HT1080 (cell line): ENCODE measurements around the gene ZNF556. TPM values are rescaled to one million over a fixed set of nuclear protein-coding genes. Genes with fewer than 3 reads are reported as not detected.

ENCODE experiments used
- DNase-seq: peaks from one replicate; pipeline ENCODE4 v3.0.0-alpha.2; 2015; ENCODE audit warnings: low read depth
- polyA plus RNA-seq, 2 experiments: library from polyadenylated mRNA; depleted of rRNA; stranded (reverse); fragments of >200 nt; gene quantifications; 2 replicates each; pipeline ENCODE4 v1.2.3, GENCODE V29; 2015
- total RNA-seq: library from RNA; depleted of rRNA; stranded (reverse); fragments of >200 nt; shearing (Covaris generic); gene quantifications from 2 replicates; pipeline ENCODE4 v1.2.3, GENCODE V29; 2014; rRNA removed

ZNF556 gene
- 0.03 TPM in 1 of 2 replicates, not detected in the other for total RNA-seq
- not detected in 2 replicates for polyA plus RNA-seq (2015; cell fraction: cytosol; rRNA removed)
- not detected in 2 replicates for polyA plus RNA-seq (2015; cell fraction: nucleus; rRNA removed)

DNA sequence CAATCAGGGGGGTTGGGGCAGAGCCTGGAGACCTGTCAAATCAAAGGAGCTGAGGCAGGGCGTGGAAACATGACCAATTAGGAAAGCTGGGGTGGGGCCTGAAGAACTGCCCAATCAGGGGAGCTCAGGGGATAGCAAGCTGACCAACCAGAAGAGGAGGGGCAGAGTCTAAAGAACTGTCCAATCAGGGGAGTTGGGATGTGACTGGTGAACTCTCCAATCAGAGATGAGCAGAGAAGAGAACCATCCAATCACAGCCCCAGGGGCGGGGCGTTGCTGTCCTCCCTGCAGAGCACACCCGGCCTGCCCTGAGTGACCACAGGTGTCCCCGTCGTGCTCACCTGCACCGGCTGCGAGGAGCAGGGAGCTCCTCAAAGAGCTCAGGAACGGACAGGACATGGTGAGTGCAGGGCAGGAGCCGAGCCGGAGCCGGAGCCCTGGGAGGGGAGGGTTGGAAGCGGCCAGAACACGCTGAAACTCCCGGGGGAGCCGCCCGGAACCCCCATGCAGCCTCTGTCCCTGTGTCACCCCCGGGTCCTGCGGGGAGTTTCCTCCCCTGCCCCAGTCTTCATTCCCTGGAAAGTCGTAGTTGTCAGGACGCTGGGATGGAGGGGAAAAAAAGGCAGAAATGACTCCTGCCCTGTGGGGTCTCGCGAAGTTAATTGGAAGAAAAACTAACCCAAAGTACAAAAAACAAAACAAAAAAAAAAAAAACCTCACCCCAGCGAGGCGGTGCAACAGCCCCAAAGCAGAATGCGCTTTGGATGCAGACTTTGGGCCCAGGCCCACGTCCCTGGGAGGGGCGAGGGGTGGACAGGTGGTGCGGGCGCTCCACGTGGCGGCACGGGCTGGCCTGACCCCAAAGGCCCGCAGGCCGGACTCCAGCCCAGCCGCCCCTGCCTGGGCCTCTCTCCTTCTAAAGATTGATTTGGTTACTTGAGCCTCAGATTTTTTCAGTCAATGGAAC is at the start of gene ZNF556:
TSS of gene ZNF556 (plus strand) at position 311 of the 967 bp plus-strand sequence. CDS start at position 398, 87 bp downstream.
- peak; percentile 20 for DNase-seq

DNA sequence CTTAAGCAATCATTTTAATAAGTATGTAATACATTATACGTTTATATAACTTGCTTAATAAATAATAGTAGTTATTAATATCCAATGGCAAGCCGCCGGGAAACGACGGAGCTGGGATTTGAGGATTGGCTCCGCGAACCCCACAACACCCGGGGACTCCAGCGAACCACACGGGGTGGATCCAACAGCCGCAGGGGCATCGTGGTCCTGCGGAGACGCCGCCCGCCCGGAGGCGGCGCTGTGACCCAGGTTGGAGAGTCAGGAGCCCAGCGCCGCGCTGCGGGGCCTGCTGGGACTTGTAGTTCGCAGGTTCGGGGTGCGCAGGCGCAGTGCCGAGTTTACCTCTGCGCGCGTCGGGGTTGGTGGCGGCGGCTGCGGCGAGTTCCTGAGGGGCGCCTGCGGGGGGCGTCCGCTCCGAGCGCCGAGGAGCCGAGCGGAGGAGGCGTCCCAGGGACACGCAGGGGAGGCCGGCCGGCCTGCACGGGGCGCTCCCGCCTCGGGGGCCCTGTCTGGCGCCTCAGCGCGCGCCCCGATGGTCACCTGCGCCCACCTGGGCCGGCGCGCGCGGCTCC is 47.5 kb upstream of the ZNF556 start, which contains the start of gene ZNF554:
TSS of gene ZNF554 (plus strand) at position 329 of the 572 bp plus-strand sequence. CDS start at position 533, 204 bp downstream.
- peak; percentile 91 for DNase-seq

DNA sequence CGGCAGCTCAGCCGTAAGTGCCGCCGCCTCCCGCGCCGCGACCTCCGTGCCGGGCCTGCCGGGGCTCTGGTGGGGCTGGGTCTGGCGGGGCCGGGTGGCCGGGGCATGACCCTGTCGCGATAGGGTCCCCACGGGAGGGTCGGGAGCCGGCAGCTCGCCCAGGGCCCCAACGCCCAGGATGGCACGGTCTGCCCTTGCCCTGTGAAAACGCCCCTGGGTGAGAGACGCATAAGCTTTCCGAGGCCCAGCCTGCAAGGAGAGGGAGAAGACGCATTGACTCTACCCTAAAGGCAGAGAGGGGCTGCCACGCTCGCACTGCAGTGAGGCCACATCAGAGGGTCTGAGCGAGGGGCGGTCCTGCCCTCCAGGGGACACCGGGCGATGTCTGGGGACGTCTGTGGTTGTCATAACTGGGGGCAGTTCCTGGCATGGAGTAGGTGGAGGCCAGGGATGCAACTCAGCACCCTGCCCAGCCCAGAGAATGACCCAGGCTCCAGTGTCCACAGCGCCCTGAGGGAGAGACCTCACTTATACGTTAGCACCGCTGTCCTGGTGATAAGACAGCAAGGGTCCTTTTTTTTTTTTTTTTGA is 46.9 kb upstream of the ZNF556 start:
- DNase-seq: no peak

DNA sequence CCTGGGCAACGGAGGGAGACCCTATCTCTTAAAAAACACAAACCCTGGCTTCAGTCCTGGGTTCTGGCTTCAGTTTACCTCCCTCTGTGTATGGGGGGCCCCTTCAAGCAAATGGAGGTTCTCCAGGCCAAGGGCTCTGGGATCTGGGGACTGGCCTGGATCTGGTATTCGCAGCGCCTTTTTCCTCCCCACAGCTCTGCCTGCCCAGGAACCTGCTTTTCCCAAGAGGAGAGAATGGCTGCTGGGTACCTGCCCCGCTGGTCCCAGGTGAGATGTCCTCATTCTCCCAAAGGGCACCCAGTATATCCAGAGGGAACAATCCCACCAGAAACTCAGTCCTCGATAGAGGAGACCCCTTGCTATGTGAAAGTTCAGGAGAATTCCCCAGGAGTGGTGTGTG is 44.3 kb upstream of the ZNF556 start:
- no peak for DNase-seq

DNA sequence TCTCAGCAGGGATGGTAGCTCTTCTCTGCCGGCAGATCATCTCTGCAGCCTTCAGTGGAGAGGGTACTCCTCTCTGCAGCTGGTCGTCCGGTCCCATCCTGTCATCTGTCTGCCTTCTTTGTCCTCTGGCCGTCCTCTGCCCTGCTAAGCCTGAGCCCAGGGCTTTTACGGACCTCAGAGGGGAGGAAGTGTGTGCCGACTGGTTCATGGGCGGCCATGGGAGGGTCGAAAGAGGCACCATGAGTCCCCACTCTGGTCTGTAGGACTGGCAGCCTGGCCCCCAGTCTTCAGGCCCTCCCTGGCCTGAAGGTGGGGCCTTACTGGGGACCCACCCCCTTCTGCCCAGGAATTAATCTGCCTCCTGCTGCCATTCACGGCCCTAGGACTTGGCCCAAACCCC is 43.5 kb upstream of the ZNF556 start:
- no peak for DNase-seq

DNA sequence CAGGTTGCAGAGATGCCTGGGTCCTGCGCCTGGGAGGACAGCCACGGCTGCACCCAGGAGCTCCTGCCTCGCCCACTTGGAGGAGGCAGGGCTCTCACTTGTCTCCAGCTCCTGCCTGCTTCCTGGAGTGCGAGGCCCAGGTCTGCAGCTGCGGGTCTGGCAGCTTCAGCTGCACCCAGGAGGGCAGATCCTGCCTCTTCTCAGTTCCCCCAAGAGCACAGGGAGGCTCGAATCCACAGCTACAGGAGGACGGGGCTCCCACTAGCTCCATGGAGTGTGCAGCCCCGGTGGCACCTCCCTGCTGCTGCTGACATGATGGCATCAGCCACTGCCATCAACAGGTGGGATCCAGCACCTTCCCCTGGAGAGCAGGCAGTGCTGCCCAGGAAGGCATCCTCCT is 43.0 kb upstream of the ZNF556 start:
- no peak for DNase-seq

DNA sequence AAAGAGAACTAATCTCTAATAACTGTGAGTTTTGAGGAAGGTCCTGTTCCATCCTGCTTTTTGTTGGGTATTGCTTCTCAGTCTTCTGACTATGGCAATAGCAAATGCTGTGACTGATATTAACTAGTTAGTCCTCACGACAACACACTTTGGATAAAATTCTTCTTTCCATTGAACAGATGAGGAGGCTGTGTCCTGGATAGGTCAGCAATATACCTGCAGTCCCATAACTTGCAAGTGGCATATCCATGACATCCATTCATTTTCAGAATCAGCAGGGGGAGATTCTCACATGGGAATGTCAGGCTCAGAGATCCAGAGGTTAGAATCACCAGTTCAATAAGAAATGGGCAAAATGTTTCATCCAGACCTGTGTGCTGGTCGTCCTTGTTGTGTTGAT is 40.1 kb upstream of the ZNF556 start:
- no peak for DNase-seq

DNA sequence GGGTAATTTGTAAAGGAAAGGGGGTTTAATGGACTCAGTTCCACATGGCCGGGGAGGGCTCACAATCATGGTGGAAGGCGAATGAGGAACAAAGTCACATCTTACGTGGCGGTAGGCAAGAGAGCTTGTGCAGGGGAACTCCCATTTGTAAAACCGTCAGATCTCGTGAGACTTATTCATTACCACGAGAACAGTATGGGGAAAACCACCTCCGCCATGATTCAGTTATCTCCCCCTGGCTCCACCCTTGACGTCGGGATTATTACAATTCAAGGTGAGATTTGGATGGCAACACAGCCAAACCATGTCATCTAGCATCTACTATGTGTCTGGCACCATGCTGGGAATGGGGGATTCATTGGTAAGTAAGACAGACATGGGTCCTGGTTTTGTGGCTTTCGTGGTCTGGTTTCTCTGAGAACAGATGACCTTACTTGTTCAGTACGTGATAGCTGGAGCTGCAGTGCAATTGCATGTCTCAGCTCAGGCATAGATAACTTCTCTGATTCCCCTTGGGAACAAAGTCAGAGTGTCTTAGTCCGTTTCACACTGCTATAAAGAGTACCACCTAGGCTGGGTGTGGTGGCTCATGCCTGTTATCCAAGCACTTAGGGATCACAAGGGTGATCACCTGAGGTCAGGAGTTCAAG is 39.2 kb upstream of the ZNF556 start:
- no peak for DNase-seq

DNA sequence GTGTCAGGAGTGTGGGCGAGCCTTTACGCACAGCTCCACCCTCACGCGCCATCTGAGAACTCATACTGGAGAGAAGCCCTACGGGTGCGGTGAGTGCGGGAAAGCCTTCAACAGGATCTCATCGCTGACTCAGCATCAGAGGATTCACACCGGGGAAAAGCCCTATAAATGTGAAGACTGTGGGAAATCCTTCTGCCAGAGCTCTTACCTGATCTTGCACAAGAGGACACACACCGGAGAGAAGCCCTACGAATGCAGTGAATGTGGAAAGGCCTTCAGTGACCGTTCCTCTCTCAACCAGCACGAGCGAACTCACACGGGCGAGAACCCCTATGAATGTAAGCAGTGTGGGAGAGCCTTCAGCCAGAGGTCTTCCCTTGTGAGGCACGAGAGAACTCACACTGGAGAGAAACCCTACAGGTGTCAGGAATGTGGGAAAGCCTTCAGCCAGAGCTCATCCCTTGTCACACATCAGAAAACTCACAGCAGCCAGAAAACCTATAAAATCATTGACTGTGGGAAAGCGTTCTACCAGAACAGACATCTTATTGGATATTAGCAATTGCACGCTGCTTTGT is 32.8 kb upstream of the ZNF556 start:
- DNase-seq: no peak

DNA sequence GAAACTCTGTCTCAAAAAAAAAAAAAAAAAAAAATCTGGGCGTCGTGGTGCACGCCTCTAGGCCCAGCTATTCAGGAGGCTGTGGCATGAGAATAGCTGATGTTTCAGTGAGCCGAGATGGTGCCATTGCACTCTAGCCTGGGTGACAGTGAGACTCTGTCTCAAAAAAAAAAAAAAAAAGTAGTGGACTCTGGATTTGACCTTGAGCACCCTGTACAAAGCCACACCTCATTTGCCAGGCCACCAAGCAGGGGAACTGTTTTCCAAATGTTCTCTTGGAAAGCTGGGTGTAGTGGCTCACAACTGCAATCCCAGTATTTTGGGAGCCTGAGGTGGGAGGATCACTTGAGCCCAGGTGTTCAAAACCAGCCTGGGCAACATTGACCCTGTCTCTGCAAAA is 29.7 kb upstream of the ZNF556 start:
- DNase-seq: no peak

DNA sequence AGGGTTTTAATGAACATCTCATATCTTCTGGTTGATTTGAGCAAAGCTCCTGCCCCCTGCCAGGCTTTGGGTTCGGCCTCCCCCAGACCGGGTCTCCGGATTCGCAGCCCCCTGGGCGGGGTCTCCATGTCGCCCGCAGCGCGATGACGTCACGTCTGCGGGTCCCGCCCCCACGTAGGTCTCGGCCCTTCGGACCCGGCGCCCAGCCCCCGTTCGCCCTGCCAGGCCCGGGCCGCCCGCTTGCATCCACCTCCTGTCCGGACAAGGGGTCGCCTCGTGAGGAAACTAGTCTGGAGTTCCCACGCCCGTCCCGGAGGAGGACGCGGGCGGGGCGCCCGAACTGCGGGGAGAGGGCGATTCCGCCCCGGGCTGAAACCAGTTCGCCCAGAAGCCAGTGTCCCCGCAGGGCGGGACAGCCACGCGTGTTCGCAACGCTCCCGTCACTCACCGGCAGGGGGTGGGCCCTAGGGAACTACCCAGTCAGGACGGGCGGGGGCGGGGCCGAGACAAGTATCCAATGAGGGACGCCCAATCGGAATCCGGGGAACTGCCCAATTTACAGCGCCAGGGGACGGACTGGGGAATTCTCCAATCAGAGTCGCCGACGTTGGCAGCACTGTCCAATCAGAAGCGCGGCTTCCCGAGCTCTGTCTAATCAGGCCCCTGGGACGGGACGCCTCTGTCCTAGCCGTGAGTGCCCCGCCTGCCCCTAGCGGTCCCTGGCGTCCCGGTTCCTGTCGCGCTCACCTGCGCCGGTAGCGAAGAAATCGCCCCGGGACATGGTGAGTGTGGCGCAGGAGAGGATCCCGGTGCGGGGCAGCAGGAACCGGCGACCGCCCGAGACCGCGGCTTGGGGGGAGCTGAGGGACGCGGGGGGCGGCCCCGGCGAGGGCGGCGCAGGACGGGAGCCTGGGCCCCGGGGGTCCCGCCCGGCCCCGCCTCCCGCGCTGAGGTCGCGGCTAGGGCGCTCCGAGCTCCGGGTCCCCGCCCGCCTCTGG is 26.0 kb upstream of the ZNF556 start, which contains the start of gene ZNF555:
TSS of gene ZNF555 (plus strand) at position 682 of the 998 bp plus-strand sequence. CDS start at position 780, 98 bp downstream.
- peak; percentile 48 for DNase-seq

DNA sequence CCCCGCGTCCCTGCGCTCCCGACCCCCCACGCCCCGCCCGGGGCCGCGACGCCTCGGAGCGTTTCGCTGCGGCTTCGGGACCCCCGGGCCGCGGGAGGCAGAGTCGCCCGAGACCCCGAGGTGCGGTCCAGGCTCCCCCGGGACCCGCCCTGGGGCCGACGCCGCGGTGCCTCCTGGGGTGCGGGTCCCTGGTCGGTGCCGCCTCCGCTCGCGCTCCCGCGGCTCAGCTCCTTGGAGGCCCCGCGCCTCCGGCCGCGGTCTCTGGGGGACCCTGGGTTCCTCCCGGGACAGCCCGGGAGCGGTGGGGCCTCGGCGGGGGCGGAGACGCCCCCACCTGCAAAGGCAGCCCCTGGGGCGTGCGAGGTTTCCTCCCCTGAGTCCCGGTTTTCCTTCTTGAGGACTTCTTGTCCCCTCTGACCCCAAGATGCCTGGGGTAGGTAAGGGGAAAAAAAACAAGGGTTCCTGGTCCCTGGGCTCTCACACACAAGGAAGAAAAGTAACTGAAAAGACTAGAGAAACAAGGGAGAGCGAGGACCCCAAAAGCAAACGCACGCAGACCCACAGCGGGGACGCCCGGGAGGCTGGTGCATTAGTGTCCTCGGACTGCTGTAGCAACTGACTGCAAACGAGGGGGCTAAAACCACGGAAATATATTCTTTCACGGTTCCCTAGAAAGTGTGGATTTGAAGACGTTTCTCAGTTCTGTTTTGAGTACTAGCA is 25.1 kb upstream of the ZNF556 start:
- no peak for DNase-seq

DNA sequence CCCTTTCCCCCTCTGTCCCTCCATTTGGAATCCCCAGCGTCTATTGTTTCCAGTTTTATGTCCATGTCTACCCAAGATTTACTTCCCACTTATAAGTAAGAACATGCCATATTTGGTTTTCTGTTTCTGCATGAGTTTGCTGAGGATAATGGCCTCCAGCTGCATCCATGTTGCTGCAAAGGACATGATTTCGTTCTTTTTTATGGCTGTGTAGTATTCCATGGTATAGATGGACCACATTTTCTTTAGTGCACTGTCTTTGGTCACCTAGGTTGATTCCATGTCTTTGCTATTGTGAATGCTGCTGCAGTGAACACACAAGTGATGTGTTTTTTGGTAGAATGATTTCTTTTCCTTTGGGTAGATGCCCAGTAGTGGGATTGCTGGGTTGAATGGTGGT is 22.0 kb upstream of the ZNF556 start:
- DNase-seq: no peak

DNA sequence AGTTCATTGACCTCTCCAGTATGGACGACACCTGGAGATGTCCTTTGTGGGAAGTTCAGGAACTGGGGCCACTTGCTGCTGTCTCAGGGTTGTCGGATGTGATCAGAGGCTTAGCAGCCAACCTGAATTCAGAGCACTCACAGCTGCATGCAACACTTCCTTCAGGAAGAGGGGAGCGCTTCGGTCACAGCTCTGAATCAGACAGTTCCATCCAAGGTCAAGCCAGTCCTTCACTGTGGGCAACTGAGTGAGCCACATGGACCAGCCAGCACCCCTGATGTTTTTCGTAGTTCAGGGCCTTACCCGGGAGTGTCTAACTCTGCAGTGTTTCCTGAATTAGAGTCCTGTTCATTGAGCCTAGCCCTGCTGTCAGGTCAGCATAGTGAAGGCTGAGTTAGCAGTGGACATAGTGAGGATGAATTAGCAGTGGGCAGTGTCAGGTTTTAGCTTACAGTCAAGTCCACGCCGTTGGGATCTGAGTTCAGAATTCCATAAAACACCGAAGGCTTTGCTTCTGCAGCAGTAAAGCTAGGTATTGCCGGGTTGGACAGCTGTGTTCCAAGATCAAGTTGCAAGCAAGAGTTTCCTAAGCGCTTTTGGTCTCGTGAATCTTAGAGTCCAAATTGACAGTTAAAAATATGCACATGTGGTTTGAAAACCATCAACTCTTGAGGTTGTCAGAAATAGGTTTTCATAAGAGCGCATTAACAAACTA is 20.8 kb upstream of the ZNF556 start:
- no peak for DNase-seq

DNA sequence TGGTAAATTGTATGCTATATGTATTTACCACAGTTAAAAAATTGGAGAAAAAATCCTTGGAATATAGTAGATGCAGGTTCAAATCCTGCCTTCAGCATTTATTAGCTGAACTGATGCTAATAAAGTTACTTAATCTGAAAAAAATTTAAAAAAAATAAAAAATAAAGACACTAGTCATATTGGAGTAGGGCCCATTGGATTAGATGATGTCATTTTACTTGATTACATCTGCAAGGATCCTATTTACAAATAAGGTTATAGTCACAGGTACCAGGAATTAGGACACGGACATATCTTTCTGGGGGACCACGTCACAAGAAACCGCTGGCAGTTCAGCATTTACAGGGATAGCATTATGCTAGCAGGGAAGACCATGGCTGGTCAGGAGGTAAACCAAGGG is 19.6 kb upstream of the ZNF556 start:
- no peak for DNase-seq

DNA sequence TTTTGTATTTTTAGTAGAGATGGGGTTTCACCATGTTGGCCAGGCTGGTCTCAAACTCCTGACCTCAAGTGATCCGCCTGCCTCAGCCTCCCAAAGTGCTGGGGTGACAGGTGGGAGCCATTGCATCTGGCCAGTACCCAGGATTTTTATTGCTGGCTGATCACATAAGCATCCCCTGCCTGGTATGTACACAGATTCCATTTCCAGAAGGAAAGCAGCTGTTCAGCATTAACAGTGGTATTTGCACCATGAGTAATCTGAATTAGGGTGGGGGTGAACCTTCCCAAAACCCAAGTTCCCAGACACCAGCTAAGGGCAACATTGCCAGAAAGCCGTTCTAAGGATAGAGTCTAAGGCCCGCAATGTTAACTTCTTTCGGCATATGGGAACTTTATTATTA is 18.5 kb upstream of the ZNF556 start:
- DNase-seq: no peak

DNA sequence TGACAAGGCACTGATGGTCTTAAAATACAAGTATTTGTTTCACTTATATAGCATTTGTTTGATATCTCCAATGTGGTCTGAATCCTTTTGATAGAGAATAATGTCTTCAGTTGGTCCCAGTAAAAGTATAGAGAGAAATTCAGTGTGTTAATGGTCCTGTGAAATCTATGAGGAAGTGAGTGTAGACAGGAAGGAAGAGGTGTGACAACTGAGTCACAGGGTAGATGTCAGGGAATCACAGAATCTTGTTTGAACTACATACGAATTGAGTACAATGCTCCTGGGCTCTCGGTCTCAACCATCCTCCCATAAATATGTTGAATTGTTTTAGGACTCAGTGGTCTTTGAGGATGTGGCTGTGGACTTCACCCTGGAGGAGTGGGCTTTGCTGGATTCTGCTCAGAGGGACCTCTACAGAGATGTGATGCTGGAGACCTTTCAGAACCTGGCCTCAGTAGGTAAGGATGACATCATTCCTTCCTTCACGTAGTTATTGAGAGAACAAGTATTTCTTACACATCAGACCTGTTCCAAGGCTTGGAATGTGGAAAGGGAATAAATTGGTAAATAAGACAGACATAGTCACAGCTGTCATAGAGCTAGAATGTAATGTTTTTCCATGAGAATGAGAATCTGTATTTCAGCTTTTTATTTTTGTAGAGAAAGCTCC is 16.7 kb upstream of the ZNF556 start:
- no peak for DNase-seq

DNA sequence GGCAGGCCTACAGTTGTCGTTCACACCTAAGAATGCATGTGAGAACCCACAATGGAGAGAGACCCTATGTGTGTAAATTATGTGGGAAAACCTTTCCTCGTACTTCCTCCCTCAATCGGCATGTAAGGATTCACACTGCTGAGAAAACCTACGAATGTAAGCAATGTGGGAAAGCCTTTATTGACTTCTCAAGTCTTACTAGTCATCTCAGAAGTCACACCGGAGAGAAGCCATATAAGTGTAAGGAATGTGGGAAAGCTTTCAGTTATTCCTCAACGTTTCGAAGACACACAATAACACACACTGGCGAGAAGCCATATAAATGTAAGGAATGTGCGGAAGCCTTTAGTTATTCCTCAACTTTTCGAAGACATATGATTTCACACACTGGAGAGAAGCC is 14.5 kb upstream of the ZNF556 start:
- DNase-seq: no peak
